Ishikawa (cell line): Measurements from ENCODE around the gene ZIM2.

Experiments
- CEBPB ChIP-seq: IDR thresholded peaks from 2 replicates; pipeline ENCODE4 v1.6.1; 2012
- CREB1 ChIP-seq: IDR thresholded peaks from 2 replicates; pipeline ENCODE4 v1.6.1; 2012; ENCODE audit warnings: low read depth
- EGR1 ChIP-seq: IDR thresholded peaks from 2 replicates; pipeline ENCODE4 v1.6.1; 2012
- EP300 ChIP-seq: IDR thresholded peaks from 2 replicates; pipeline ENCODE4 v1.6.1; 2012; ENCODE audit warnings: borderline replicate concordance
- FOXM1 ChIP-seq: IDR thresholded peaks from 2 replicates; pipeline ENCODE4 v1.6.1; 2012; ENCODE audit warnings: low read depth, borderline replicate concordance
- NFIC ChIP-seq: IDR thresholded peaks from 2 replicates; pipeline ENCODE4 v1.6.1; 2012
- RAD21 ChIP-seq: IDR thresholded peaks from 2 replicates; pipeline ENCODE4 v1.6.1; 2012; ENCODE audit warnings: low read depth
- TAF1 ChIP-seq: IDR thresholded peaks from 2 replicates; pipeline ENCODE4 v1.6.1; 2012; ENCODE audit warnings: low read depth, mild to moderate bottlenecking
- TEAD4 ChIP-seq: IDR thresholded peaks from 2 replicates; pipeline ENCODE4 v1.6.1; 2012
- YY1 ChIP-seq: IDR thresholded peaks from 2 replicates; pipeline ENCODE4 v1.6.1; 2012; ENCODE audit warnings: low read depth
- ZBTB7A ChIP-seq: IDR thresholded peaks from 2 replicates; pipeline ENCODE4 v1.6.1; 2012; ENCODE audit warnings: low read depth
- TF ChIP-seq, protein P1 (sequence below): IDR thresholded peaks from 2 replicates; pipeline ENCODE4 v1.6.1; 2012
- TF ChIP-seq, protein P2 (sequence below): IDR thresholded peaks from 2 replicates; pipeline ENCODE4 v1.6.1; 2012
- TF ChIP-seq, protein P3 (sequence below): IDR thresholded peaks from 2 replicates; pipeline ENCODE4 v1.6.1; 2012; ENCODE audit warnings: low read depth, mild to moderate bottlenecking

DNA sequence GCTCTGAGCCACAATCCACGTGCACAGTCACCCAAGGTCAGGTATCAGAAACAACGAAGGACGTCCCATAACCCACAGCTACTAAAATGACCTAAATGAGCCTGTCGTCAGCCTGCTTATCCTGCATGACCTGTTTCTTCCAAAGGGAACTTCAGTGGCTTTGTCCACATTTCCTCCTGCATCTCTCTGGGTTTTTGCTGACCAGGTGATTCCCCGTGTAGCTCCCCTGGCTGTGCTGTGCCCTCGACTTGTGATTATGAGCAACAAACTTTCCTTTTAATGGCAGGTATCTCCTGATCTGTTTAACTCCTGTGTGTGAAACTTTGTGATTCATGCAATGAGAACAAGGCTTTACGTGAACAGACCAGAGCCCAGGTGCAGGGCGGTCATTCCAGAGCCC lies 81.0 kb downstream of the ZIM2 start:
- TF ChIP-seq YY1 (no peak), CEBPB (no peak), TEAD4 (no peak), EP300 (no peak), TAF1 (no peak), FOXM1 (no peak), CREB1 (no peak), ZBTB7A (no peak), RAD21 (no peak), NFIC (no peak), EGR1 (no peak)
- TF ChIP-seq, protein P1, sequence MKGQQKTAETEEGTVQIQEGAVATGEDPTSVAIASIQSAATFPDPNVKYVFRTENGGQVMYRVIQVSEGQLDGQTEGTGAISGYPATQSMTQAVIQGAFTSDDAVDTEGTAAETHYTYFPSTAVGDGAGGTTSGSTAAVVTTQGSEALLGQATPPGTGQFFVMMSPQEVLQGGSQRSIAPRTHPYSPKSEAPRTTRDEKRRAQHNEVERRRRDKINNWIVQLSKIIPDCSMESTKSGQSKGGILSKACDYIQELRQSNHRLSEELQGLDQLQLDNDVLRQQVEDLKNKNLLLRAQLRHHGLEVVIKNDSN, result no peak
- TF ChIP-seq, protein P2, sequence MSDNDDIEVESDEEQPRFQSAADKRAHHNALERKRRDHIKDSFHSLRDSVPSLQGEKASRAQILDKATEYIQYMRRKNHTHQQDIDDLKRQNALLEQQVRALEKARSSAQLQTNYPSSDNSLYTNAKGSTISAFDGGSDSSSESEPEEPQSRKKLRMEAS, result no peak
- TF ChIP-seq, protein P3, sequence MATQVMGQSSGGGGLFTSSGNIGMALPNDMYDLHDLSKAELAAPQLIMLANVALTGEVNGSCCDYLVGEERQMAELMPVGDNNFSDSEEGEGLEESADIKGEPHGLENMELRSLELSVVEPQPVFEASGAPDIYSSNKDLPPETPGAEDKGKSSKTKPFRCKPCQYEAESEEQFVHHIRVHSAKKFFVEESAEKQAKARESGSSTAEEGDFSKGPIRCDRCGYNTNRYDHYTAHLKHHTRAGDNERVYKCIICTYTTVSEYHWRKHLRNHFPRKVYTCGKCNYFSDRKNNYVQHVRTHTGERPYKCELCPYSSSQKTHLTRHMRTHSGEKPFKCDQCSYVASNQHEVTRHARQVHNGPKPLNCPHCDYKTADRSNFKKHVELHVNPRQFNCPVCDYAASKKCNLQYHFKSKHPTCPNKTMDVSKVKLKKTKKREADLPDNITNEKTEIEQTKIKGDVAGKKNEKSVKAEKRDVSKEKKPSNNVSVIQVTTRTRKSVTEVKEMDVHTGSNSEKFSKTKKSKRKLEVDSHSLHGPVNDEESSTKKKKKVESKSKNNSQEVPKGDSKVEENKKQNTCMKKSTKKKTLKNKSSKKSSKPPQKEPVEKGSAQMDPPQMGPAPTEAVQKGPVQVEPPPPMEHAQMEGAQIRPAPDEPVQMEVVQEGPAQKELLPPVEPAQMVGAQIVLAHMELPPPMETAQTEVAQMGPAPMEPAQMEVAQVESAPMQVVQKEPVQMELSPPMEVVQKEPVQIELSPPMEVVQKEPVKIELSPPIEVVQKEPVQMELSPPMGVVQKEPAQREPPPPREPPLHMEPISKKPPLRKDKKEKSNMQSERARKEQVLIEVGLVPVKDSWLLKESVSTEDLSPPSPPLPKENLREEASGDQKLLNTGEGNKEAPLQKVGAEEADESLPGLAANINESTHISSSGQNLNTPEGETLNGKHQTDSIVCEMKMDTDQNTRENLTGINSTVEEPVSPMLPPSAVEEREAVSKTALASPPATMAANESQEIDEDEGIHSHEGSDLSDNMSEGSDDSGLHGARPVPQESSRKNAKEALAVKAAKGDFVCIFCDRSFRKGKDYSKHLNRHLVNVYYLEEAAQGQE, result no peak
